DMS79 (cell line): ENCODE data around the gene TMIGD1.

Experiments
- DNase-seq: peaks from one replicate; lab custom pipeline; 2025; lab: John Stamatoyannopoulos, UW

The TMIGD1 gene

DNA sequence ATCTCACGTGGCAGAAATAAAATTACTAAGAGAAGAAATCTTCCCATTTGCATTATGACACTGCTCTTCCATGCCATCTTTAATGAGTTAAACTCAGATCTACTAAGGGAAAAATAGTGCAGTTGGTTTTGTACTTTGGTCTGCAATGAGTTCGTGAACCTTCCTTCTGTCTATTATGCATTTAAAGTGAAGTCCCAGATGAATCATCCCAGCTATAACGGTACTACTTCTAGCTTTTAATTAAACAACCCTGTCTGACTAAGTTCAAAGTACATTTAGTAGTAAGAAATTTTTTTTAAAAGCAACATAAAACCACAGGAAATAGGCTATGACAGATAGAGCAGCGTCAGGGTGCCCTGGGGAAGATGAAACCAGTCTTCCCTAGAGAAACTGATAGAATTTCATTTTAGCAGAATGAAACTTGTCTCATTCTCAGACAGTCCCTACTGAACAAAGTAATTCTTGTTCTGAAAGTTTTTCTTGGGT lies 1.8 kb downstream of the TMIGD1 start:
- no peak for DNase-seq

DNA sequence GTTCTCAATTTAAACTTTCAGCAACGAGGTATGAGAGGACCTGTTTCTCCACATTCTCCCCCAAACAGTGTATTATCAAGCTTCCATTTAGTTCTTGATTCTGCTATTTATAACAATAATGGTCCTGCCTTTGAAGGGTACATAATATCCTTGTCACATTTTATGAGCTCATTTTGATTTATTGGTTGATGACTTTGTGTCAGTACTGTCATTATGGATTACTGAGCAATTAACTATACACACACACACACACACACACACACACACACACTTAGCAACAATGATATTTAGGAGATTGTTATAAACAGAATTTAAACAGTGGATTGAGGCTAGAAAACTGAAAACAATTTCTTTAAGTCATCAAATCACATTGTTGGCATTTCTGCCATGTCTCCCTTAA lies 7.0 kb downstream of the TMIGD1 start:
- no peak for DNase-seq

GRCh38 chr17:30324723-30325122 lies 9.1 kb downstream of the TMIGD1 start:
- no peak for DNase-seq

- DNase-seq = peak; percentile 14
These were observed 9.9 kb downstream of the TMIGD1 start for GRCh38 chr17:30323895-30324319.

- DNase-seq = peak; percentile 90
These were observed 10.5 kb downstream of the TMIGD1 start for GRCh38 chr17:30323262-30323894.

DNA sequence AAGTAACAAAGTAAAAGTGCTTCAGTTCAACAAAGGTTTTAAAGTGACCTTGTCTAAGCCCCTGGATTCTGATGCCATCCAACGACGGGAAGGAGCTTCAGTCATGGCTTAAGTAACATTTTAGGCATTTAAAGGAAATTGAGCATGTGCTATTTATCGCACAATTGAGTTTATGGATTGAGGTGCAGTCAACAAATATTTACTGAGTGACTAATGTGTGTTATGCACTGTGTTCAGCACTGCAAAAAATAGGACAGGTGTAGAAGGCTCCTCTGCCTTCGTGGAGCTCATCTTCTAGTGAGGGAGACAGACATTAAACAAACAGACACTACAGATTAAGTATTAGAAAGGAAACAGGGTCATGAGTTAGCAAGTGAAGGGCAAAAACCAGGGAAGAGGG lies 12.5 kb downstream of the TMIGD1 start:
- peak; percentile 86 for DNase-seq

- DNase-seq = no peak
These were observed 15.7 kb downstream of the TMIGD1 start for GRCh38 chr17:30318155-30318554.

DNA sequence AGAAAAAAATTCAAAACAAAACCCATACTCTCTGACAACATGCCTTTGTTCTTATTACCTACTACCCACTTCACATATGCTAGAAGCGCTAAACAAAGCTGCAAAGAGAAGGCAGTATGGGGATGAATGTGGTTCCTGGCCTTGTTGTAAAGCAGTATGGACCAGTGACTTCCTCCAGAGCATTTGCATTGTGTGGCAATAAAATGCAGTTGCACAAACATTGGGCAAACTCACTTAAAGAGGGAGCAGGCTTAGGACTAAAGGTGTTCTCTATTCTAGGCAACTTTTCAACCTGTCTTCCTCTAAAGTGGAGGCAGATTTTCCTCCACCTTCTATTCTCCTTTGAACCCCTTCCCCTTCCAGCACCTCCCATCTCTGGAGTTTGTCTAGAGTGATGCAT lies 17.1 kb downstream of the TMIGD1 start:
- DNase-seq = no peak

- no peak for DNase-seq
These were observed 18.8 kb downstream of the TMIGD1 start for GRCh38 chr17:30315106-30315505.

- DNase-seq = no peak
These were observed 19.4 kb downstream of the TMIGD1 start for GRCh38 chr17:30314474-30314873.

- no peak for DNase-seq
These were observed 21.6 kb downstream of the TMIGD1 start for GRCh38 chr17:30312226-30312625.

DNA sequence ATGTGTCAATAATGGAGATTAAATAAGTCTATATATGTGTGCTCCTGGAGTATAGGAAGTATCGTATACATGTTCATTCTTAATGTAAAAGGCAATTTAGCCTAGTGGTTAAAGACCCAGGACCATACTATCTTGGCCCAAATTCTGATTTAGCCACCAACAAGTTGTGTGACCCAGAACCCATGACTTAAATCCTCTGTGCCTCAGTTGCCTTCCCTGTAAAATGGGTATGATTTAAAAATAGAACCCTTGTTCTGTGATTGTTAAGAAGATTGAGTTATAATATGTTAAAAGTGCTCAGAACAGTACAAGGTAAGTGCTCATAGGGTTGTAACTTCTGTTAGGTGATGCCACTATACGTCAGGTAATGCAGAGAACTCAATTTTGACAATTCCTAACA lies 23.3 kb downstream of the TMIGD1 start:
- no peak for DNase-seq

DNA sequence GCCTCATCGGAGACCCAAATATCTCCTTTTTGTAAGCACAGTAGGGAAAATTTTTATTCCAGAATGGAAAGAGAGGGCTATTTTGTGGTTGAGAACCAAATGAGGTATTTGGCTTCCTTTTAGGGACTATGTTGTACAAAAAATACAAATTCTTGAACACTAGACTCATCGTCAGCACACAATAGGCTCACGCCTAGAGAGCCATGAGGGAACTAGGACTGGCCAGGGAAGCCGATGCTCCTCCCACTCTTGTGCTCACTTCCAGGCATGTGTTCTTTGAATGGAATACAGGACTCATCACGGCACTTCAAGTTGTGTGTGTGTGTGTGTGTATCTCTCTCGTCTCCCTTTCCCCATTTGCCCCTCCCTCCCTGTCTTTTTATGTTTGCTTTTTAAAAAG lies 24.3 kb downstream of the TMIGD1 start:
- DNase-seq = no peak

GRCh38 chr17:30308406-30308805 lies 25.5 kb downstream of the TMIGD1 start:
- peak; percentile 5 for DNase-seq

GRCh38 chr17:30304778-30305177 lies 29.1 kb downstream of the TMIGD1 start:
- DNase-seq = no peak

DNA sequence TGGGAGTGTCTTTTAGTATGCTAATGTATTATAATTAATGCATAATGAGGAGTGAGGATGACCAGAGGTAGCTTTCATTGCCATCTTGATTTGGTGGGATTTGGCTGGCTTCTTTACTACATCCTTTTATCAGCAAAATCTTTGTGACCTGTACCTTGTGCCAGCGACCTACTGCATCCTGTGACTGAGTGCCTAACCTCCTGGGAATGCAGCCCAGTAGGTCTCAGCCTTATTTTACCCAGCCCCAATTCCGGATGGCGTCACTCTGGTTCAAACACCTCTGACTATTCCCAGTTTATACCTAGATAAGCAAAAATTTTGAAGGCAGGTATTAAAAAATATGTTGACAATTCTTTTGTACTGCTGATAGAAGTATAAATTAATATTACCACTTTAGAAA lies 31.6 kb downstream of the TMIGD1 start:
- DNase-seq = no peak

DNA sequence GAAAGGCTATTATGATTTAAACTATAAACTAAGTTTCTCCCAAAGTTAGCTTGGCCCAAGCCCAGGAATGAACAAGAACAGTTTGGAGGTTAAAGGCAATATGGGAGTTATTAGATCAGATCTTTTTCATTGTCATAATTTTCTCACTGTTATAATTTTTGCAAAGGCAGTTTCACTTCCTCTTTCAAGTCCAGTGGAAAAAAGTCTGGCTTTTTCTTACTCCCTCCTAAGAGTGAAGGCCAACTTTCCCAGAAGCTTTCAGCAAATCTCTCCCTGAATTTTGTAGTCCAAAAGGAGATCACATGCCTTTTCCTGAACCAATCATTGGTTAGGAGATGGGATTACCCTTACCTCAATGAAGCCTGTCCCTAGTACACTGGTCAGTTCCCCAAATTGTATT lies 33.0 kb downstream of the TMIGD1 start:
- DNase-seq = no peak

DNA sequence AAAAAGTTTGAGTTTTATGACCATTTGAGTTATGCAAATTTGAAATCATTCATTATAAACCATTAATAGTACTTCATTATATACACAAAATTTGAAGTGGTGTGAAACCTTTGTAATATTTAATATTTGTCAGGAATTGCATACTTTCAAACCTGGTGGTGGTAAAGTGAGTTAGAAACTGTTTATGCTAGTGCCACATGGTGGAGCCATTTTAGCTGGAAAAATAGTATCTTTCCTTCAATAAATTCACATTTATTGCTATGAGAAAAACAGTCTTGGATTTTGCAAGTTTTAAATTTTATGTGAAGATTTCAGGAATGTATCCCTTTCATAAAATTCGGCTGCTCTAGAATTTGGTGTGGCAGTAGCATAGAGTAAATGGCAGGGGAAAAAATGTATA lies 34.9 kb downstream of the TMIGD1 start:
- no peak for DNase-seq

DNA sequence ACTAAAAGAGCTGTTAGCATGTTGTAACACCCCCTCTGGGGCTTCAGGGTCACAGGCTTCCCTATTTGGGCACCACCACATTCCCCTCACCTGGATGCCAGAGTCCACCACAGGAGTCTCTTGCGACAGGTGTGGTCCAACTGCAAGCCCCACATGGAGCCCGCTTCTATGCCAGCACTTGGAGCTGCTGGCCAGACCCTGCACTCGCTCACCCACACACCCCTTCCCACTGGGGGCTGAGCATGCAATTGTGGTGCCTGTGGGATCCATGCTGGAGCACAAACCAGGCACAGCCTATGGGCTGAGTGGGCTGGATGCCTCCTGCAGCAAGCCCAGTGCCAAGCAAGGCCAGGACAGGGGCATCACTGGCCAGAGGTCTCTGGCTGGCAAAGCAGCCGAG lies 36.1 kb downstream of the TMIGD1 start:
- no peak for DNase-seq

DNA sequence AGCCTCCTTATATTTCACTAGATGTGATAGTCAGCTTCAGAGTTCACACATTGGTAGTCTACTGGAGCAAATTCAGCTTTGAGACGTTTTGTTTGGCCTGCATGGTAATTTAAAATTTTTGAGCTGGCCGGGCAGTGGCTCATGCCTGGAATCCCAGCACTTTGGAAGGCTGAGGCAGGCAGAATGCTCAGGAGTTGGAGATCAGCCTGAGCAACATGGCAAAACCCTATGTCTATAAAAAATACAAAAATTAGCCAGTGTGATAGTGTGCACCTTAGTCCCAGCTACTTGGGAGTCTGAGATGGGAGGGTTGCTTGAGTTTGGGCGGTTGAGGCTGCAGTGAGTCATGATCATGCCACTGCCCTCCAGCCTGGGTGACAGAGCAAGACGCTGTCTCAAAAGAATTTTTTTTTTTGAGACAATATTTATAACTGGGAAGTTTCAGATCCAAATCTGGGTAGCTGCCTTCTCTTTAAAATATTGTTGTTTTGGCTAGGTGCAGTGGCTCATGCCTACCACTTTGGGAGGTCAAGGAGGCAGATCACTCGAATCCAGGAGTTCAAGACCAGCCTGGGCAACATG lies 37.3 kb downstream of the TMIGD1 start:
- no peak for DNase-seq

DNA sequence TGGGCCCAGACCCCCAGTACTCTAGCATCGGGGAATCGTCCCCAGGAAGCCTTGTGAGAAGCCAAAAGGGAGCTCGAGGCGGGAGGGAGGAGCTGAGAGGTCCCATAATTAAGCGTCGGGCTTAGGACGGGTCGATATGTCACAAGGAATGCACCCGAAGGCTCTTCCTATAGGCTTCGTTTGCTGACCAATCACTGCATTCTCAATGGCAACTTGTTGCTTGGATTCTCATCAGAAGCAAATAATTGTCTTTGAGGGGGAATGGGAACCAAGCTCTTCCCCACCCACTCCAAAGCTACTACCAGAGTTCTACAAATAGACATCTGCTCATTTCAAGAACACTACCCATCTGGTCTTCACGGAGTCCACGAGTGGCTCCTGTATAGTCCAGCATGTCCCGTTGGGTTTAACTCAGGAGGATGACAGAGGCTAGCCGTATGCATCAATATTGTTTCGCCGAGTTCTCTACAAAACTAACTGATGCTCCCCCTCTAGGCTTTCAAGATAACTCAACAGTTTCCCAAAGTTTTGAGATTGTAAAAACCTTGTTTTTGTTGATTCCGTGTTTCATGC lies 41.5 kb downstream of the TMIGD1 start:
- no peak for DNase-seq

GRCh38 chr17:30291543-30292285 lies 42.1 kb downstream of the TMIGD1 start, which contains the start of gene BLMH:
TSS of gene BLMH (minus strand) at chr17:30291944. CDS start at chr17:30291819, 125 bp downstream.
- DNase-seq = peak; percentile 5
